Neutrophil (primary cell): ENCODE measurements around the gene COL21A1.

Source experiments
- H3K27ac ChIP-seq: fragments of 200-600 bp; sonication (generic); 2 replicates; pipeline ENCODE4 v1.5.1; 2016; ENCODE audit warnings: mild to moderate bottlenecking, moderate library complexity
- H3K27me3 ChIP-seq: fragments of 200-600 bp; sonication (generic); 2 replicates; pipeline ENCODE4 v1.6.0; 2016; ENCODE audit warnings: mild to moderate bottlenecking
- H3K36me3 ChIP-seq: fragments of 200-600 bp; sonication (generic); 2 replicates; pipeline ENCODE4 v1.5.1; 2017
- H3K4me1 ChIP-seq, 2 experiments: fragments of 200-600 bp in 1 of 2; sonication (generic) in 1 of 2; 1 replicate in 1 of 2; 2 replicates in 1 of 2; pipeline versions ENCODE4 v1.5.1 to v1.6.1; 2013 to 2016; ENCODE audit warnings: low read depth in 1 of 2, low read length in 1 of 2, mild to moderate bottlenecking in 1 of 2, moderate library complexity in 1 of 2; ENCODE audit not compliant: control insufficient read depth in 1 of 2, insufficient read depth in 1 of 2
- H3K4me3 ChIP-seq, 2 experiments: fragments of 200-600 bp in 1 of 2; sonication (generic) in 1 of 2; 1 replicate in 1 of 2; 2 replicates in 1 of 2; pipeline ENCODE4 v1.5.1; 2013 to 2016; ENCODE audit warnings: low read depth in 1 of 2, low read length in 1 of 2, mild to moderate bottlenecking in 1 of 2, moderate library complexity in 1 of 2
- H3K9me3 ChIP-seq: fragments of 200-600 bp; sonication (generic); 2 replicates; pipeline ENCODE4 v1.5.1; 2016
- TF ChIP-seq, protein P1 (sequence below): fragments of 200-600 bp; sonication (generic); IDR thresholded peaks from 2 replicates; pipeline ENCODE4 v1.5.1; 2016; ENCODE audit warnings: antibody characterized with exemption

Gene COL21A1

GRCh38 chr6:56214041-56214702, 33.2 kb downstream of the COL21A1 start:
- TF ChIP-seq, protein P1, sequence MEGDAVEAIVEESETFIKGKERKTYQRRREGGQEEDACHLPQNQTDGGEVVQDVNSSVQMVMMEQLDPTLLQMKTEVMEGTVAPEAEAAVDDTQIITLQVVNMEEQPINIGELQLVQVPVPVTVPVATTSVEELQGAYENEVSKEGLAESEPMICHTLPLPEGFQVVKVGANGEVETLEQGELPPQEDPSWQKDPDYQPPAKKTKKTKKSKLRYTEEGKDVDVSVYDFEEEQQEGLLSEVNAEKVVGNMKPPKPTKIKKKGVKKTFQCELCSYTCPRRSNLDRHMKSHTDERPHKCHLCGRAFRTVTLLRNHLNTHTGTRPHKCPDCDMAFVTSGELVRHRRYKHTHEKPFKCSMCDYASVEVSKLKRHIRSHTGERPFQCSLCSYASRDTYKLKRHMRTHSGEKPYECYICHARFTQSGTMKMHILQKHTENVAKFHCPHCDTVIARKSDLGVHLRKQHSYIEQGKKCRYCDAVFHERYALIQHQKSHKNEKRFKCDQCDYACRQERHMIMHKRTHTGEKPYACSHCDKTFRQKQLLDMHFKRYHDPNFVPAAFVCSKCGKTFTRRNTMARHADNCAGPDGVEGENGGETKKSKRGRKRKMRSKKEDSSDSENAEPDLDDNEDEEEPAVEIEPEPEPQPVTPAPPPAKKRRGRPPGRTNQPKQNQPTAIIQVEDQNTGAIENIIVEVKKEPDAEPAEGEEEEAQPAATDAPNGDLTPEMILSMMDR, result no peak
- H3K4me3 ChIP-seq, result no peak overlapping the region
- no peak overlapping the region for H3K27ac ChIP-seq
- H3K4me1 ChIP-seq, result no peaks in the 10 kb centered on the region
- H3K36me3 ChIP-seq, result no peaks in the 10 kb centered on the region
- no peaks in the 10 kb centered on the region for H3K9me3 ChIP-seq
- no peaks in the 10 kb centered on the region for H3K27me3 ChIP-seq

- TF ChIP-seq, protein P1, result no peak
- H3K4me1 ChIP-seq, result no peaks in the 10 kb centered on the region
- H3K27ac ChIP-seq, result no peak overlapping the region
- no peaks in the 10 kb centered on the region for H3K27me3 ChIP-seq
- no peaks in the 10 kb centered on the region for H3K36me3 ChIP-seq
- no peaks in the 10 kb centered on the region for H3K9me3 ChIP-seq
- H3K4me3 ChIP-seq, result no peak overlapping the region
Observed at GRCh38 chr6:56211724-56212123, 35.7 kb downstream of the COL21A1 start.

GRCh38 chr6:56204134-56204533, 43.2 kb downstream of the COL21A1 start:
- no peak overlapping the region for H3K27ac ChIP-seq
- no peaks in the 10 kb centered on the region for H3K9me3 ChIP-seq
- no peaks in the 10 kb centered on the region for H3K4me1 ChIP-seq
- H3K36me3 ChIP-seq, result no peaks in the 10 kb centered on the region
- no peak overlapping the region for H3K4me3 ChIP-seq
- H3K27me3 ChIP-seq, result no peaks in the 10 kb centered on the region
- TF ChIP-seq, protein P1, result no peak

- no peak overlapping the region for H3K4me3 ChIP-seq
- H3K36me3 ChIP-seq, result no peaks in the 10 kb centered on the region
- H3K9me3 ChIP-seq, result no peaks in the 10 kb centered on the region
- TF ChIP-seq, protein P1, result no peak
- no peaks in the 10 kb centered on the region for H3K27me3 ChIP-seq
- H3K4me1 ChIP-seq, result no peaks in the 10 kb centered on the region
- H3K27ac ChIP-seq, result no peak overlapping the region
Observed at GRCh38 chr6:56199956-56200355, 47.4 kb downstream of the COL21A1 start.

- Histone ChIP-seq H3K4me3 (no peak overlapping the region), H3K27ac (no peak overlapping the region), H3K27me3 (no peaks in the 10 kb centered on the region), H3K4me1 (no peaks in the 10 kb centered on the region), H3K36me3 (no peaks in the 10 kb centered on the region), H3K9me3 (no peaks in the 10 kb centered on the region)
- TF ChIP-seq, protein P1, result no peak
Observed at GRCh38 chr6:56193846-56194245, 53.5 kb downstream of the COL21A1 start.
